GM19463 (cell line): ENCODE measurements around the gene OSBPL6.
"Not testable (repeated sequence)": the region's sequence is repeated elsewhere in the genome, so short reads cannot be mapped to it uniquely, and the experiment has no call there.

Experiments used
- ATAC-seq: cut with Tn5 transposase; IDR thresholded peaks from one replicate; pipeline ENCODE4 v1.9.1; 2021; ENCODE audit warnings: mild to moderate bottlenecking, moderate library complexity; ENCODE audit not compliant: unreplicated experiment

Gene OSBPL6

GRCh38 chr2:178295906-178296305, 101.6 kb downstream of the OSBPL6 start:
- ATAC-seq = no peak

GRCh38 chr2:178296394-178297090, 102.2 kb downstream of the OSBPL6 start:
- ATAC-seq = no peak

GRCh38 chr2:178297091-178297411, 102.7 kb downstream of the OSBPL6 start:
- no peak for ATAC-seq

- ATAC-seq = no peak
Observed at GRCh38 chr2:178298785-178299212, 104.5 kb downstream of the OSBPL6 start.

- no peak for ATAC-seq
Observed at GRCh38 chr2:178301649-178302238, 107.4 kb downstream of the OSBPL6 start.

- ATAC-seq = no peak
Observed at GRCh38 chr2:178304333-178304732, 110.0 kb downstream of the OSBPL6 start.

- peak; percentile 99 for ATAC-seq
Observed at GRCh38 chr2:178306352-178307073, 112.2 kb downstream of the OSBPL6 start.

- ATAC-seq = no peak
Observed at GRCh38 chr2:178307650-178308049, 113.3 kb downstream of the OSBPL6 start.

- ATAC-seq = no peak
Observed at GRCh38 chr2:178309541-178309940, 115.2 kb downstream of the OSBPL6 start.

GRCh38 chr2:178315078-178315477, 120.8 kb downstream of the OSBPL6 start:
- ATAC-seq = no peak

- ATAC-seq = no peak
Observed at GRCh38 chr2:178315488-178315948, 121.2 kb downstream of the OSBPL6 start.

GRCh38 chr2:178317811-178318210, 123.5 kb downstream of the OSBPL6 start:
- no peak for ATAC-seq

GRCh38 chr2:178320011-178320585, 125.8 kb downstream of the OSBPL6 start:
- no peak for ATAC-seq

GRCh38 chr2:178322068-178322467, 127.8 kb downstream of the OSBPL6 start:
- no peak for ATAC-seq

GRCh38 chr2:178323331-178323730, 129.0 kb downstream of the OSBPL6 start:
- not testable (repeated sequence) for ATAC-seq

GRCh38 chr2:178324077-178324476, 129.8 kb downstream of the OSBPL6 start:
- ATAC-seq = no peak

- ATAC-seq = no peak
Observed at GRCh38 chr2:178325268-178325667, 131.0 kb downstream of the OSBPL6 start.

- no peak for ATAC-seq
Observed at GRCh38 chr2:178327516-178327915, 133.2 kb downstream of the OSBPL6 start.

- no peak for ATAC-seq
Observed at GRCh38 chr2:178328037-178328436, 133.7 kb downstream of the OSBPL6 start.

GRCh38 chr2:178330175-178331017, 136.1 kb downstream of the OSBPL6 start:
- no peak for ATAC-seq
